Upper lobe of left lung (tissue), 6 donors: ENCODE data around the gene ALDH8A1. TPM values are rescaled to one million over a fixed set of nuclear protein-coding genes. Genes with fewer than 3 reads are reported as not detected.

Experiments used
- ATAC-seq, 2 donors: fragments of 200-7000 bp; cut with Tn5 transposase; one replicate each; pipeline ENCODE4 v1.9.1; 2022; ENCODE audit warnings: mild to moderate bottlenecking in 2 of 2, moderate library complexity in 2 of 2; ENCODE audit not compliant: low FRiP score in 2 of 2
- DNase-seq, 2 donors: peaks; one replicate each; pipeline ENCODE4 v3.0.0-alpha.2; 2019 to 2020
- H3K27ac ChIP-seq, 4 donors: fragments of 200-600 bp; sonication (generic); one replicate each; pipeline ENCODE4 v1.5.1; 2016 to 2019
- H3K27me3 ChIP-seq, 4 donors: fragments of 200-600 bp; sonication (generic); one replicate each; pipeline ENCODE4 v1.5.1; 2017 to 2019
- H3K36me3 ChIP-seq, 4 donors: fragments of 200-600 bp; sonication (generic); one replicate each; pipeline ENCODE4 v1.5.1; 2016 to 2019
- H3K4me1 ChIP-seq, 4 donors: fragments of 200-600 bp; sonication (generic); one replicate each; pipeline ENCODE4 v1.5.1; 2018 to 2019
- H3K4me3 ChIP-seq, 4 donors: fragments of 200-600 bp; sonication (generic); one replicate each; pipeline ENCODE4 v1.5.1; 2017 to 2019; ENCODE audit warnings: mild to moderate bottlenecking in 2 of 4, moderate library complexity in 1 of 4
- H3K9me3 ChIP-seq, 4 donors: fragments of 200-600 bp; sonication (generic); one replicate each; pipeline ENCODE4 v1.5.1; 2018 to 2019
- EP300 ChIP-seq, 4 donors: sonication (generic); formaldehyde crosslinking; IDR thresholded peaks; one replicate each; pipeline ENCODE4 v1.5.1; 2017; ENCODE audit warnings: antibody characterized with exemption in 4 of 4, control low read depth in 2 of 4
- POLR2A ChIP-seq, 4 donors: fragments of 450-650 bp; IDR thresholded peaks; one replicate each; pipeline ENCODE4 v1.5.1; 2016 to 2017; ENCODE audit warnings: antibody characterized with exemption in 4 of 4, mild to moderate bottlenecking in 2 of 4
- POLR2AphosphoS5 ChIP-seq, 2 donors: sonication (generic); formaldehyde crosslinking; IDR thresholded peaks; one replicate each; pipeline ENCODE4 v1.5.1; 2017; ENCODE audit warnings: antibody characterized with exemption in 2 of 2
- WGBS, 2 donors: methylation state at CpG; one replicate each; pipeline ENCODE4 v1.1.5; 2017 to 2018; 5-methylcytosine and 5-hydroxymethylcytosine counted together
- total RNA-seq, 6 donors: library from RNA; depleted of rRNA in 4 of 6; stranded (reverse); fragments of >200 nt in 4 of 6; gene quantifications; one replicate each; pipeline versions ENCODE4 v1.1.0 to v1.2.1, GENCODE V29; 2016 to 2021
- TF ChIP-seq, protein P1 (sequence below), 6 experiments: fragments of 450-650 bp in 4 of 6; fragments of 200-600 bp in 2 of 6; sonication (generic) in 2 of 6; IDR thresholded peaks; one replicate each; pipeline ENCODE4 v1.5.1; 2016 to 2019; ENCODE audit warnings: antibody characterized with exemption in 6 of 6
- donor health status: DM: no; HTN: no; CAD: no; lungs with moderate emphysema.
- donor health status: DM: no; HTN: yes; CAD: no; lungs with severe emphysema.

Gene ALDH8A1
- total RNA-seq, 6 donors from 2014 or later, result 0.23 to 2.7 (median 0.69) TPM; not detected in 2

DNA sequence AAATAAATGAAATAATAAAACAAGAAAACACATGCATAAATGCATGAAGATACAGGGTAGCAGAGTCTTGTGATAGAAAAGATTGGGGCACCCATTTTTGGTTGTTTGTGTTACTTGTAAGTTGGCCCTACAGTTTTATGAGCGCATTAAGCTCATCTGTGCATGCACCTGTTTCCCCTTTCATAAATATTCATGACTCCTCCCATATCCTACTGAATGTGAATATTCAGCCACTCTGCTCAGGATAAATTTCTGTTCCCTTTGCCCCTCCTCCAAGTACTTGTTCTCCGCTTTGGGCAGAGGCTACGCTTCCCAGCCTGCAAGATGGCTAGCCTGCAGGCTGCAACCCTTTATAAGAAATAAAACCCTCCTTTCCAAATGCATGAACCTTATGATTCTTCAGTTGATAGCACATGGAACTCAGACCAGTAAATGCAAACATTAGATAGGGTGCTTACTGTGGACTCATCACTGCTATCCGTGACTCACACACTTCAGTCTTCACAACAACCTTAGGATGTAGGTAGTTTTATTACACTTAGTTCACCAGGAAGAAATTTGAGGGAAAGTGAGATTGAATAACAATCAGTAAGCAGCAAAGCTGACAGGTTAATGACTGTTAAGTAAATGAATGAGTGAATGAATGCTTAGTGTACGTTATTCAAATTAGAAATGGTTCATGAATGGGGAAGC lies 15.0 kb downstream of the ALDH8A1 start:
- Histone ChIP-seq H3K9me3 (no peaks in the 10 kb centered on the region), H3K4me1 (no peaks in the 10 kb centered on the region), H3K36me3 (no peaks in the 10 kb centered on the region), H3K27ac (no peak overlapping the region), H3K4me3 (no peak overlapping the region), H3K27me3 (no peaks in the 10 kb centered on the region)
- no peak for TF ChIP-seq EP300 (IDR thresholded peaks at IDR 0.05)
- no peak for TF ChIP-seq POLR2AphosphoS5 (IDR thresholded peaks at IDR 0.05)
- TF ChIP-seq, protein P1, sequence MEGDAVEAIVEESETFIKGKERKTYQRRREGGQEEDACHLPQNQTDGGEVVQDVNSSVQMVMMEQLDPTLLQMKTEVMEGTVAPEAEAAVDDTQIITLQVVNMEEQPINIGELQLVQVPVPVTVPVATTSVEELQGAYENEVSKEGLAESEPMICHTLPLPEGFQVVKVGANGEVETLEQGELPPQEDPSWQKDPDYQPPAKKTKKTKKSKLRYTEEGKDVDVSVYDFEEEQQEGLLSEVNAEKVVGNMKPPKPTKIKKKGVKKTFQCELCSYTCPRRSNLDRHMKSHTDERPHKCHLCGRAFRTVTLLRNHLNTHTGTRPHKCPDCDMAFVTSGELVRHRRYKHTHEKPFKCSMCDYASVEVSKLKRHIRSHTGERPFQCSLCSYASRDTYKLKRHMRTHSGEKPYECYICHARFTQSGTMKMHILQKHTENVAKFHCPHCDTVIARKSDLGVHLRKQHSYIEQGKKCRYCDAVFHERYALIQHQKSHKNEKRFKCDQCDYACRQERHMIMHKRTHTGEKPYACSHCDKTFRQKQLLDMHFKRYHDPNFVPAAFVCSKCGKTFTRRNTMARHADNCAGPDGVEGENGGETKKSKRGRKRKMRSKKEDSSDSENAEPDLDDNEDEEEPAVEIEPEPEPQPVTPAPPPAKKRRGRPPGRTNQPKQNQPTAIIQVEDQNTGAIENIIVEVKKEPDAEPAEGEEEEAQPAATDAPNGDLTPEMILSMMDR (IDR thresholded peaks at IDR 0.05), result no peak
- no peak for TF ChIP-seq POLR2A (IDR thresholded peaks at IDR 0.05)
- ATAC-seq (no peak), DNase-seq (no peak)
- WGBS, 2 donors, result 95 to 96% methylated on average over 5 of the region's 5 CpGs

DNA sequence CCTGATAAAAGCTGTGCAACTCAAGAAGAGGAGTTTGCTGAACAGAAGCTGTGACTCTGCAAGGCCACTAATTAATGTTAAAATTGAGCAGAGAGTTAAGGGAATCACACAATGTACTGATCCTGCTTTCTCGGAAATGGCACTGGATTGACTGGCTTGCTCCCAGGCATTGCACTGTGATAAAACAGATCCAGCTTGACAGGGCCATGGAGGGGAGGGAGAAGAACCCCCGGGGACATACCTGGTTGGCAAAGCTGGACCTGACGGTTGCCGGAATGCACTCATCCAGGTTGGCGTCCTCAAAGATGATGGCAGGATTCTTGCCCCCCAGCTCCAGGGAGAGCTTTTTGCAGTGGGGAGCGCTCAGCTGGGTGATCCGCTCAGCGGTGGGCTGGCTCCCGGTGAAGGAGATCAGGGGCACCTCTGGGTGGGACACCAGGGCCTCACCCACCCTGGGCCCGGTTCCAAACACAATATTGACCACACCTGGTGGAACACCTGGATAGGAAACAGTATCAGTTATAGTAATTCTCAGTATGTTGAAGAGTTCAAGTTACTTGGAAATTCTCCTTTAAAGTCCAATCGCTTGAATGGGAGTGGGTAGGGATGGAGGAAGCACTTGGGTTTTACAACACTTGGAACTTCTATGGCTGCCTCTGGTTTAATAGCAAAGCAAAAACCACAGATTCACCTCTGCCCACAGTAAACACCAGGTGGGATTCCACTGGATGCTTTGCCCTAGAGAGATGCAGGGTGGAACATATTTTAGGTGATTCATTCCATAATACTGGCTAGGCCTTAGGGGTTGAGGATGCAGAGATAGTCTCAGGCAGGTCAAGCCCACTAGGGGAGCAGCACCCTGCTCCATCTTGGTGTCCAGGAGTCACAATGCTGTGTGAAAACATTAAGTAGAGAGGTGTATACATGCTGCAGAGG lies 17.1 kb downstream of the ALDH8A1 start:
- ATAC-seq (no peak), DNase-seq (peak in 1 of 2 donors; percentile 52)
- no peak for TF ChIP-seq EP300 (IDR thresholded peaks at IDR 0.05)
- TF ChIP-seq POLR2A (IDR thresholded peaks at IDR 0.05), result no peak
- TF ChIP-seq, protein P1 (IDR thresholded peaks at IDR 0.05), result no peak
- TF ChIP-seq POLR2AphosphoS5 (IDR thresholded peaks at IDR 0.05), result no peak

DNA sequence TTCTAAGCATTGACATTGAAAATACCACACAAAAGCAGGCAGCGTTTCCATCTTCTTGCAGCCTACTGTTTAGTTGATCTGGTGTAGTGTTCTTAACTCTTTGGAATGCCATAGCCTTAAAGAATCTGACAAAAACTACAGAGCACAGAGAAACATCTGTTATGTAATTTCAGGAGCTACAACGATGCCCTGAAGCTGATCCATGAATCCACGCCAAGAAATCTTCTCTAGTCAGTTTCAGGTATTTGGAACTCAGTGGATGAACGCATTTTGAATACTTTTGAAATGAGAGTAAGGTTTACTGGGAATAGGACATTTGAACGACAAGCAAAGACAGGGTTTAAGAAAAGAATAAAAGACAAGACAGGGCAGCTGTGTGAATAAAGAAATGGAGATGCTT lies 17.8 kb downstream of the ALDH8A1 start:
- H3K27me3 ChIP-seq, result no peaks in the 10 kb centered on the region
- TF ChIP-seq EP300 (IDR thresholded peaks at IDR 0.05) (no peak), POLR2AphosphoS5 (IDR thresholded peaks at IDR 0.05) (no peak), POLR2A (IDR thresholded peaks at IDR 0.05) (no peak)
- TF ChIP-seq, protein P1 (IDR thresholded peaks at IDR 0.05), result no peak
- no peaks in the 10 kb centered on the region for H3K9me3 ChIP-seq
- no peaks in the 10 kb centered on the region for H3K36me3 ChIP-seq
- no peak for DNase-seq
- no peaks in the 10 kb centered on the region for H3K4me1 ChIP-seq
- no peak overlapping the region for H3K4me3 ChIP-seq
- no peak overlapping the region for H3K27ac ChIP-seq
- no peak for ATAC-seq
- 70 to 74% methylated on average over 5 of the region's 5 CpGs for WGBS, 2 donors

More for the DNA sequence above, 17.1 kb downstream of the ALDH8A1 start:
- H3K4me3 ChIP-seq, result no peak overlapping the region
- H3K36me3 ChIP-seq, result no peaks in the 10 kb centered on the region
- H3K4me1 ChIP-seq, result no peaks in the 10 kb centered on the region
- no peaks in the 10 kb centered on the region for H3K27me3 ChIP-seq
- H3K27ac ChIP-seq, result no peak overlapping the region
- WGBS, 2 donors, result 79 to 90% methylated on average over 7 to 11 of the region's 11 CpGs
- no peaks in the 10 kb centered on the region for H3K9me3 ChIP-seq

DNA sequence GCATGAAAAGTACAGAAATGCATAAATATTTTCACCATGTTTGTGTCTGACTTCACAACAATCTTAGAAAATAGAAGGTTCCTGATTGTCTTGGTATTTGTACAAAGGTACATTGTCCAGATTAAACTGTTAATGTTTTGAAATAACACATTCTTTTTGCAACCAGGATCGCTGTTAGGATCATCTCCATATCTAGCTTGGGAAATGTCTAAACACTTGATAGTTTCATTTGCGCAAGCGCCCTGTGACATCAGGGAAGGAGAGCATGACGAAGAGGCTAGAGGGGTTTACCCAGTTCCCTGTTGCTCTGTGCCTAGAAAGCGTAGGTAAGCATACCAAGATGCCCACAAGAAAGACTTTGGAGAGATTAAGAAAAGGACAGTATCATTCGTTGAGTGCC lies 19.4 kb downstream of the ALDH8A1 start:
- ATAC-seq, result no peak
- Histone ChIP-seq H3K4me3 (no peak overlapping the region), H3K9me3 (no peaks in the 10 kb centered on the region), H3K36me3 (no peaks in the 10 kb centered on the region), H3K27me3 (no peaks in the 10 kb centered on the region), H3K27ac (no peak overlapping the region), H3K4me1 (no peaks in the 10 kb centered on the region)
- DNase-seq, result no peak
- TF ChIP-seq EP300 (IDR thresholded peaks at IDR 0.05) (no peak), POLR2AphosphoS5 (IDR thresholded peaks at IDR 0.05) (no peak), POLR2A (IDR thresholded peaks at IDR 0.05) (no peak)
- TF ChIP-seq, protein P1 (IDR thresholded peaks at IDR 0.05), result no peak
- WGBS, 2 donors, result 93 to 94% methylated on average over 6 of the region's 6 CpGs
